Smooth muscle cell (in vitro differentiated cells): ENCODE data around the gene ING2. TPM values are rescaled to one million over a fixed set of nuclear protein-coding genes. Genes with fewer than 3 reads are reported as not detected.
"Not testable (repeated sequence)": the region's sequence is repeated elsewhere in the genome, so short reads cannot be mapped to it uniquely, and the experiment has no call there.

ENCODE experiments used
- DNase-seq: peaks from one replicate; lab custom pipeline; 2025; ENCODE audit not compliant: unreplicated experiment; lab: John Stamatoyannopoulos, UW
- H2AFZ ChIP-seq: fragments of 200-600 bp; sonication (generic); 2 replicates; pipeline ENCODE4 v1.6.0; 2016; ENCODE audit warnings: antibody characterized with exemption, low read depth, mild to moderate bottlenecking
- H3F3A ChIP-seq: fragments of 200-600 bp; sonication (generic); 2 replicates; pipeline ENCODE4 v1.6.0; 2017; ENCODE audit warnings: antibody characterized with exemption, low read depth
- H3K27ac ChIP-seq: fragments of 200-600 bp; sonication (generic); 2 replicates; pipeline ENCODE4 v1.5.1; 2016; ENCODE audit warnings: low read depth, mild to moderate bottlenecking
- H3K27me3 ChIP-seq: fragments of 200-600 bp; sonication (generic); 2 replicates; pipeline ENCODE4 v1.6.1; 2016; ENCODE audit warnings: low read depth, mild to moderate bottlenecking
- H3K36me3 ChIP-seq: fragments of 200-600 bp; sonication (generic); 2 replicates; pipeline ENCODE4 v1.5.1; 2016; ENCODE audit warnings: low read depth
- H3K4me1 ChIP-seq: fragments of 200-600 bp; sonication (generic); 2 replicates; pipeline ENCODE4 v1.5.1; 2016; ENCODE audit warnings: low read depth
- H3K4me2 ChIP-seq: fragments of 200-600 bp; sonication (generic); 2 replicates; pipeline ENCODE4 v1.6.0; 2016; ENCODE audit warnings: mild to moderate bottlenecking
- H3K4me3 ChIP-seq: fragments of 200-600 bp; sonication (generic); 2 replicates; pipeline ENCODE4 v1.5.1; 2016; ENCODE audit warnings: mild to moderate bottlenecking
- H3K79me2 ChIP-seq: fragments of 200-600 bp; sonication (generic); 2 replicates; pipeline ENCODE4 v1.6.0; 2016; ENCODE audit warnings: low read depth, mild to moderate bottlenecking
- H3K9ac ChIP-seq: fragments of 200-600 bp; sonication (generic); 2 replicates; pipeline ENCODE4 v1.6.0; 2016; ENCODE audit warnings: low read depth
- H3K9me3 ChIP-seq: fragments of 200-600 bp; sonication (generic); replicated peaks from 2 replicates; pipeline ENCODE4 v1.5.1; 2016; ENCODE audit warnings: low read depth
- H4K20me1 ChIP-seq: fragments of 200-600 bp; sonication (generic); 2 replicates; pipeline ENCODE4 v1.6.0; 2016; ENCODE audit warnings: low read depth
- WGBS: methylation state at CpG from one replicate; pipeline ENCODE4 v1.1.7; 2016; ENCODE audit warnings: low lambda C conversion rate; 5-methylcytosine and 5-hydroxymethylcytosine counted together
- polyA plus RNA-seq: library from polyadenylated mRNA; unstranded; fragments of >200 nt; fragmentation: Nextera tagmentation; extraction: Ambion mirVana; gene quantifications from 2 replicates; pipeline ENCODE4 v1.2.1, GENCODE V29; 2016
- total RNA-seq: library from RNA; depleted of rRNA; stranded (reverse); fragments of >200 nt; gene quantifications from 2 replicates; pipeline ENCODE4 v1.2.3, GENCODE V29; 2014
- TF ChIP-seq, protein P1 (sequence below): fragments of 200-600 bp; sonication (generic); IDR thresholded peaks from 2 replicates; pipeline ENCODE4 v1.5.1; 2017; ENCODE audit warnings: borderline replicate concordance, mild to moderate bottlenecking, antibody characterized with exemption; ENCODE audit not compliant: insufficient read depth, poor library complexity, severe bottlenecking

The ING2 gene, protein sequence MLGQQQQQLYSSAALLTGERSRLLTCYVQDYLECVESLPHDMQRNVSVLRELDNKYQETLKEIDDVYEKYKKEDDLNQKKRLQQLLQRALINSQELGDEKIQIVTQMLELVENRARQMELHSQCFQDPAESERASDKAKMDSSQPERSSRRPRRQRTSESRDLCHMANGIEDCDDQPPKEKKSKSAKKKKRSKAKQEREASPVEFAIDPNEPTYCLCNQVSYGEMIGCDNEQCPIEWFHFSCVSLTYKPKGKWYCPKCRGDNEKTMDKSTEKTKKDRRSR
- 16.3 and 19.4 TPM in 2 replicates for total RNA-seq
- polyA plus RNA-seq = 27.4 and 30.1 TPM in 2 replicates

DNA sequence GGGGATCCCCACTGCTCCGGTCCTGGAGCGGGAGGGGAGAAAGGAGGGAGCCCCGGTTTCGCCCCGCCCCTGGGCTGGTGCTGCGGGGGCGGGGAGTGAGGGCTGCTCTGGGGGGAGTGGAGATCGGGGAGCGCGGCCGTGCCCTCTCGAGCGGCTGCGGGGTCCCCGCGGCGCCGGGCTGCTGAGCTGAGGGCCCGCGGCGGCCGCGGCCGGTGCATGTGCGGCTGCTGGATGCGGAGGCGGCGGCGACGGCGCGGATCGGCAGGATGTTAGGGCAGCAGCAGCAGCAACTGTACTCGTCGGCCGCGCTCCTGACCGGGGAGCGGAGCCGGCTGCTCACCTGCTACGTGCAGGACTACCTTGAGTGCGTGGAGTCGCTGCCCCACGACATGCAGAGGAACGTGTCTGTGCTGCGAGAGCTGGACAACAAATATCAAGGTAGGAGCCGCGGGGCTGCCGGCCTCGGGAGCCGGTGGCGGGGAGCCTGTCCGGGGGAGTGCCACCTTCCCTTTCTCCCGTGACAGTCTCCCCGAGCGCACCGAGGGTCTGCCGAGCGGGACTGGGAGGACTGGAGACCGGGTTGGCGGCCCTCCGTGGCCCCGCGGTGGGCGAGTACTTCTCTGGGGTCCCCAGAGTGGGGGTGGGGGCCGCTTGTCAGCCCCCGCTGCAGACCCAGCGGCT is at the start of gene ING2:
ING2 (plus strand) TSS at position 129 of the 681 bp plus-strand sequence; CDS start at position 267, 138 bp downstream.
- Histone ChIP-seq H3K79me2 (peaks cover 44% of the 10 kb centered on the region), H3K9me3 (no peaks in the 10 kb centered on the region), H3K4me1 (peaks cover 16% of the 10 kb centered on the region), H3K4me2 (peak within 1 kb of the TSS; percentile 99), H3K27me3 (no peaks in the 10 kb centered on the region), H3K9ac (peak within 1 kb of the TSS; percentile 90), H3K36me3 (no peaks in the 10 kb centered on the region), H4K20me1 (peaks cover 28% of the 10 kb centered on the region), H2AFZ (peak within 1 kb of the TSS; percentile 75), H3K4me3 (peak within 1 kb of the TSS; percentile 89), H3K27ac (peak within 1 kb of the TSS; percentile 97), H3F3A (peaks cover 4% of the 10 kb centered on the region)
- DNase-seq = peak; percentile 97
- WGBS = under 1% methylated on average over 31 of the region's 68 CpGs
- TF ChIP-seq, protein P1, sequence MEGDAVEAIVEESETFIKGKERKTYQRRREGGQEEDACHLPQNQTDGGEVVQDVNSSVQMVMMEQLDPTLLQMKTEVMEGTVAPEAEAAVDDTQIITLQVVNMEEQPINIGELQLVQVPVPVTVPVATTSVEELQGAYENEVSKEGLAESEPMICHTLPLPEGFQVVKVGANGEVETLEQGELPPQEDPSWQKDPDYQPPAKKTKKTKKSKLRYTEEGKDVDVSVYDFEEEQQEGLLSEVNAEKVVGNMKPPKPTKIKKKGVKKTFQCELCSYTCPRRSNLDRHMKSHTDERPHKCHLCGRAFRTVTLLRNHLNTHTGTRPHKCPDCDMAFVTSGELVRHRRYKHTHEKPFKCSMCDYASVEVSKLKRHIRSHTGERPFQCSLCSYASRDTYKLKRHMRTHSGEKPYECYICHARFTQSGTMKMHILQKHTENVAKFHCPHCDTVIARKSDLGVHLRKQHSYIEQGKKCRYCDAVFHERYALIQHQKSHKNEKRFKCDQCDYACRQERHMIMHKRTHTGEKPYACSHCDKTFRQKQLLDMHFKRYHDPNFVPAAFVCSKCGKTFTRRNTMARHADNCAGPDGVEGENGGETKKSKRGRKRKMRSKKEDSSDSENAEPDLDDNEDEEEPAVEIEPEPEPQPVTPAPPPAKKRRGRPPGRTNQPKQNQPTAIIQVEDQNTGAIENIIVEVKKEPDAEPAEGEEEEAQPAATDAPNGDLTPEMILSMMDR = no peak

DNA sequence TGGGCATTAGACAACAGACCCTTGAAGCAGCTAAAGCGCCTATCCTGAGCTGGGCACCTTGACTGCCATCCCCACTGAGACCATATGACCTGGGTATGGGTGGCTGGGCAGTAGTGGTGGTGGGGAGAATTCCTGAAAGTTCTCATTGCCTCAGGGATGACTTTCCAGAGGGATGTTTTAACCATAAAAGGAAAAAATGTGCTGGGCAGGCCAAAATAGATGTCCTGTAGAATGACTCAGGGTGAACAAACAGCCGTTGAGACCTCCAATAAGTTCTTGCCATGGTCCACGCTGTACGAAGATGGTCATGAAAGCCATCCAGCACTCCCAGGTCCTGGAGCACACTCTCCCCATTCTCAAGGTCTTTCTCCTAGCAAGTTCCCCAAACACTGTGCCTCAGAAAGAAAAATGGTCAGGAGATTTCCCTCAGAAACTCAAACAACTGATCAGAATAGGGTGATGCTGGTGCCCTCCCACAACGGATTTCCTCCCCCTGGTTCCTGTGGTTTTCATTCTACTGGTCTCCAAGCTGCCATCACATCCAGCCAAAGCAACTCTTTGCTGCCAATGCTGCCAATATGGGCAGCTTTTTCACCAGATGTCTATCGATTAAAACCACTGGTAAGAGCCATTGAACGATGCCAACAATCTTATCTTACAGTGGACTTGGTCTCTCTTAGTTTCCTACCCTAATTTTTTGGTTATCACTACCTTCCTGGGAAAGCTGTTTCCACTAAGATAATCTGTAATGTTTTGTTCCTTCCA is 49.2 kb upstream of the ING2 start:
- TF ChIP-seq, protein P1 = no peak
- no peak overlapping the region for H3K9ac ChIP-seq
- WGBS = 90% methylated on average over 7 of the region's 7 CpGs
- no peaks in the 10 kb centered on the region for H3F3A ChIP-seq
- no peak for DNase-seq
- no peak overlapping the region for H3K27ac ChIP-seq
- H3K4me3 ChIP-seq = no peak overlapping the region
- H3K9me3 ChIP-seq = no peaks in the 10 kb centered on the region
- H2AFZ ChIP-seq = no peak overlapping the region
- H3K4me1 ChIP-seq = no peaks in the 10 kb centered on the region
- H3K4me2 ChIP-seq = no peak overlapping the region
- H3K36me3 ChIP-seq = no peaks in the 10 kb centered on the region
- H3K79me2 ChIP-seq = no peaks in the 10 kb centered on the region
- no peaks in the 10 kb centered on the region for H3K27me3 ChIP-seq
- H4K20me1 ChIP-seq = no peaks in the 10 kb centered on the region

DNA sequence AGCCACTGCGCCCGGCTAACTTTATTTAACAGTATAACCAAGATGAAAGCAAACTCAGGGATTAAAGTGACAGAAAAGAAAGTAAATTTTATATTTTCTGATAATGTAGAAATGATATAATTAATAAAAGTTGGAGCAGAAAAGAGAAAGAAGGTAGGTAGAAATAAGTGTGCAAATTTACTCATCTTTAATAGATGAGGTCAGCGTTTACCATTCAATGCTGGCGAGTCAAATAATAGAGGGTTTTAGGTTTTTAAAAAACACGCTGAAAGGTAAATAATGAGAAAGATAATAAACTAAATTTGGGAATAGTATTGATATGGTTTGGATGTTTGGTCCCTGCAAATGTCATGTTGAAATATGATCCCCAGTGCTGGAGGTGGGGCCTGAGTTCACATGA is 46.9 kb upstream of the ING2 start:
- no peak for DNase-seq
- WGBS = 77% methylated on average over 5 of the region's 5 CpGs
- H3K9ac ChIP-seq = no peak overlapping the region
- no peak overlapping the region for H3K27ac ChIP-seq
- no peaks in the 10 kb centered on the region for H3K79me2 ChIP-seq
- H3F3A ChIP-seq = no peaks in the 10 kb centered on the region
- no peaks in the 10 kb centered on the region for H3K9me3 ChIP-seq
- TF ChIP-seq, protein P1 = no peak
- no peak overlapping the region for H3K4me3 ChIP-seq
- no peaks in the 10 kb centered on the region for H4K20me1 ChIP-seq
- H3K36me3 ChIP-seq = no peaks in the 10 kb centered on the region
- no peak overlapping the region for H3K4me2 ChIP-seq
- no peaks in the 10 kb centered on the region for H3K27me3 ChIP-seq
- H3K4me1 ChIP-seq = no peaks in the 10 kb centered on the region
- H2AFZ ChIP-seq = no peak overlapping the region

DNA sequence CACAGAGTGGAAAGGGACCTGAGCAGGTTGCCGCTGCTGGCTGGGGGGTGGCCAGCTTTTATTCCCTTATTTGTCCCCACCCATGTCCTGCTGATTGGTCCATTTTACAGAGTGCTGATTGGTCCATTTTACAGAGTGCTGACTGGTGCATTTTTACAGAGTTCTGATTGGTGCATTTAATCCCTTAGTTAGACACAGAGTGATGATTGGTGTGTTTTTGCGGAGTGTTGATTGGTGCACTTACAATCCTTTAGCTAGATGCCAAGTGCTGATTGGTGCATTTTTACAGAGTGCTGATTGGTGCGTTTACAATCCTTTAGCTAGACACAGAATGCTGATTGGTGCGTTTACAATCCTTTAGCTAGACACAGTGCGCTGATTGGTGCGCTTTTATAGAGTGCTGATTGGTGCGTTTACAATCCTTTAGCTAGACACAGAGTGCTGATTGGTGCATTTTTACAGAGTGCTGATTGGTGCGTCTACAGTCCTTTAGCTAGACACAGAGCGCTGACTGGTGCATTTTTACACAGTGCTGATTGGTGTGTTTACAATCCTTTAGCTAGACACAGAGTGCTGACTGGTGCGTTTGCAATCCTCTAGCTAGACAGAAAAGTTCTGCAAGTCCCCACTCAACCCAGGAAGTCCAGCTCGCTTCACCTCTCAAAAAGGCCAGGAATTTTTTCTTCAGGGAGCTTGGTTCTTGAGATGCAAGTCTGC is 40.8 kb upstream of the ING2 start:
- DNase-seq, H3F3A ChIP-seq, H4K20me1 ChIP-seq, H3K4me2 ChIP-seq, H3K9ac ChIP-seq, H3K4me1 ChIP-seq, H3K36me3 ChIP-seq, H2AFZ ChIP-seq, H3K27me3 ChIP-seq, H3K79me2 ChIP-seq, H3K27ac ChIP-seq, H3K4me3 ChIP-seq, H3K9me3 ChIP-seq: not testable (repeated sequence)
- 78% methylated on average over 11 of the region's 11 CpGs for WGBS

DNA sequence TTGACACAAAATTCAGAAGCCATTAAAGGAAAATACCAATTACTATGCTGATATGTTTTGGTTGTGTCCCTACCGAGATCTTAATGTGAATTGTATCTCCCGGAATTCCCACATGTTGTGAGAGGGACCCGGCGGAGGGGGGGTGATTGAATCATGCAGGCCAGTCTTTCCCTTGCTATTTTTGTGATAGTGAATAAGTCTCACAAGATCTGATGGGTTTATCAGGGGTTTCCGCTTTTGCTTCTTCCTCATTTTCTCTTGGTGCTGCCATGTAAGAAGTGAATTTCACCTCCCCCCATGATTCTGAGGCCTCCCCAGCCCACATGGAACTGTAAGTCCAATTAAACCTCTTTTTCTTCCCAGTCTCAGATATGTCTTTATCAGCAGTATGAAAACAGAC is 39.0 kb upstream of the ING2 start:
- 54% methylated on average over 5 of the region's 5 CpGs for WGBS
- H3K4me2 ChIP-seq, H3F3A ChIP-seq, H3K79me2 ChIP-seq, H3K4me1 ChIP-seq, H3K9me3 ChIP-seq, H4K20me1 ChIP-seq, H3K27me3 ChIP-seq, H3K9ac ChIP-seq, H3K4me3 ChIP-seq, H3K36me3 ChIP-seq, H2AFZ ChIP-seq, DNase-seq, H3K27ac ChIP-seq: not testable (repeated sequence)
